ENCODE results near the gene GSTM3.
"Not testable (repeated sequence)": the region's sequence is repeated elsewhere in the genome, so short reads cannot be mapped to it uniquely, and the experiment has no call there.

Gene GSTM3

GRCh38 chr1:109750241-109750882, 9.5 kb upstream of the GSTM3 start:
- CTCF ChIA-PET: interaction anchor here (0.6 to 1.4 kb wide), 3 partner anchors 107 to 182 kb away, joined by 3 to 6 read pairs (median 5); no protein-coding TSS in a partner anchor
- Histone ChIP-seq H3K27ac (ENCODE audit: extremely low read depth, low read depth, low read length) (no peak overlapping the region), H3K9me3 (ENCODE audit: control insufficient read depth, insufficient read depth, low read depth, low read length) (no peaks in the 10 kb centered on the region; the same call in 1 of the 2 replicates), H3K4me3 (ENCODE audit: low read depth, low read length) (no peak overlapping the region), H3K36me3 (ENCODE audit: control insufficient read depth in 2 of 2, insufficient read depth in 1 of 2, low read length in 2 of 2) (no peaks in the 10 kb centered on the region), H3K4me1 (ENCODE audit: control insufficient read depth, insufficient read depth, low read length) (no peaks in the 10 kb centered on the region)
- POLR2A ChIA-PET: no interaction called here
- TF ChIP-seq ZIC2 (tag by site-specific recombination; IDR thresholded peaks at IDR 0.05): peak; percentile 47
- TF ChIP-seq ZNF529 (tag by site-specific recombination; IDR thresholded peaks at IDR 0.05; ENCODE audit: insufficient replicate concordance): no peak

GRCh38 chr1:109749221-109749620, 8.4 kb upstream of the GSTM3 start:
- H3K4me1 ChIP-seq (ENCODE audit: control insufficient read depth, insufficient read depth, low read length): no peaks in the 10 kb centered on the region
- no peak overlapping the region for H3K4me3 ChIP-seq (ENCODE audit: low read depth, low read length)
- TF ChIP-seq ZFP37 (tag by site-specific recombination; IDR thresholded peaks at IDR 0.05): no peak
- TF ChIP-seq ZFP41 (tag by site-specific recombination; IDR thresholded peaks at IDR 0.05; ENCODE audit: borderline replicate concordance): no peak
- no peak for TF ChIP-seq ZBTB8A (tag by site-specific recombination; IDR thresholded peaks at IDR 0.05)
- no peak for TF ChIP-seq ZNF280D (tag by site-specific recombination; IDR thresholded peaks at IDR 0.05)
- no peak for TF ChIP-seq GFI1B (tag by site-specific recombination; IDR thresholded peaks at IDR 0.05)
- TF ChIP-seq, protein P1, sequence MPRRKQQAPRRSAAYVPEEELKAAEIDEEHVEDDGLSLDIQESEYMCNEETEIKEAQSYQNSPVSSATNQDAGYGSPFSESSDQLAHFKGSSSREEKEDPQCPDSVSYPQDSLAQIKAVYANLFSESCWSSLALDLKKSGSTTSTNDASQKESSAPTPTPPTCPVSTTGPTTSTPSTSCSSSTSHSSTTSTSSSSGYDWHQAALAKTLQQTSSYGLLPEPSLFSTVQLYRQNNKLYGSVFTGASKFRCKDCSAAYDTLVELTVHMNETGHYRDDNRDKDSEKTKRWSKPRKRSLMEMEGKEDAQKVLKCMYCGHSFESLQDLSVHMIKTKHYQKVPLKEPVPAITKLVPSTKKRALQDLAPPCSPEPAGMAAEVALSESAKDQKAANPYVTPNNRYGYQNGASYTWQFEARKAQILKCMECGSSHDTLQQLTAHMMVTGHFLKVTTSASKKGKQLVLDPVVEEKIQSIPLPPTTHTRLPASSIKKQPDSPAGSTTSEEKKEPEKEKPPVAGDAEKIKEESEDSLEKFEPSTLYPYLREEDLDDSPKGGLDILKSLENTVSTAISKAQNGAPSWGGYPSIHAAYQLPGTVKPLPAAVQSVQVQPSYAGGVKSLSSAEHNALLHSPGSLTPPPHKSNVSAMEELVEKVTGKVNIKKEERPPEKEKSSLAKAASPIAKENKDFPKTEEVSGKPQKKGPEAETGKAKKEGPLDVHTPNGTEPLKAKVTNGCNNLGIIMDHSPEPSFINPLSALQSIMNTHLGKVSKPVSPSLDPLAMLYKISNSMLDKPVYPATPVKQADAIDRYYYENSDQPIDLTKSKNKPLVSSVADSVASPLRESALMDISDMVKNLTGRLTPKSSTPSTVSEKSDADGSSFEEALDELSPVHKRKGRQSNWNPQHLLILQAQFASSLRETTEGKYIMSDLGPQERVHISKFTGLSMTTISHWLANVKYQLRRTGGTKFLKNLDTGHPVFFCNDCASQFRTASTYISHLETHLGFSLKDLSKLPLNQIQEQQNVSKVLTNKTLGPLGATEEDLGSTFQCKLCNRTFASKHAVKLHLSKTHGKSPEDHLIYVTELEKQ (tag by site-specific recombination; IDR thresholded peaks at IDR 0.05; ENCODE audit: borderline replicate concordance): no peak
- TF ChIP-seq ZBTB6 (tag by site-specific recombination; IDR thresholded peaks at IDR 0.05): no peak
- no peak for TF ChIP-seq ZNF670 (tag by site-specific recombination; IDR thresholded peaks at IDR 0.05; ENCODE audit: low read depth)
- no peak for TF ChIP-seq ZNF23 (tag by site-specific recombination; IDR thresholded peaks at IDR 0.05; ENCODE audit: borderline replicate concordance)
- TF ChIP-seq ZNF48 (tag by site-specific recombination; IDR thresholded peaks at IDR 0.05): no peak
- no peak overlapping the region for H3K27ac ChIP-seq (ENCODE audit: extremely low read depth, low read depth, low read length)
- POLR2A ChIA-PET: no interaction called here
- H3K36me3 ChIP-seq (ENCODE audit: control insufficient read depth in 2 of 2, insufficient read depth in 1 of 2, low read length in 2 of 2): no peaks in the 10 kb centered on the region
- CTCF ChIA-PET: interaction anchor here (0.6 to 1.4 kb wide), 5 partner anchors 25 to 109 kb away, joined by 3 to 6 read pairs (median 5); no protein-coding TSS in a partner anchor
- no peaks in the 10 kb centered on the region; the same call in 1 of the 2 replicates for H3K9me3 ChIP-seq (ENCODE audit: control insufficient read depth, insufficient read depth, low read depth, low read length)

DNA sequence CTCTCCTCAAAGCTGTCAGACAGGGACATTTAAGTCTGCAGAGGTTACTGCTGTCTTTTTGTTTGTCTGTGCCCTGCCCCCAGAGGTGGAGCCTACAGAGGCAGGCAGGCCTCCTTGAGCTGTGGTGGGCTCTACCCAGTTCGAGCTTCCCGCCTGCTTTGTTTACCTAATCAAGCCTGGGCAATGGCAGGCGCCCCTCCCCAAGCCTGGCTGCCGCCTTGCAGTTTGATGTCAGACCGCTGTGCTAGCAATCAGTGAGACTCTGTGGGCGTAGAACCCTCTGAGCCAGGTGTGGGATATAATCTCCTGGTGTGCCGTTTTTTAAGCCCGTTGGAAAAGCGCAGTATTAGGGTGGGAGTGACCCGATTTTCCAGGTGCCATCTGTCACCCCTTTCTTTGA, 7.5 kb upstream of the GSTM3 start:
- H3K36me3 ChIP-seq (ENCODE audit: control insufficient read depth in 2 of 2, insufficient read depth in 1 of 2, low read length in 2 of 2); POLR2A ChIA-PET; H3K9me3 ChIP-seq (ENCODE audit: control insufficient read depth, insufficient read depth, low read depth, low read length); H3K27ac ChIP-seq (ENCODE audit: extremely low read depth, low read depth, low read length); H3K4me3 ChIP-seq (ENCODE audit: low read depth, low read length); H3K4me1 ChIP-seq (ENCODE audit: control insufficient read depth, insufficient read depth, low read length): not testable (repeated sequence)
- CTCF ChIA-PET: interaction anchor here (0.7 kb wide), 1 partner anchor 107 kb away, joined by 3 read pairs; no protein-coding TSS in a partner anchor

Measured in HEK293 (cell line).